PC-9 (cell line): Measurements from ENCODE around the gene ERC2.

Experiments used
- CTCF ChIP-seq: fragments of 200-600 bp; sonication (generic); conservative IDR thresholded peaks from 2 replicates; pipeline ENCODE4 v1.6.1; 2017; ENCODE audit warnings: mixed run types, antibody characterized with exemption, mild to moderate bottlenecking, moderate library complexity
- EZH2 ChIP-seq: fragments of 200-600 bp; sonication (generic); IDR thresholded peaks from 2 replicates; pipeline ENCODE4 v1.8.0; 2017; ENCODE audit warnings: antibody characterized with exemption, low read depth

DNA sequence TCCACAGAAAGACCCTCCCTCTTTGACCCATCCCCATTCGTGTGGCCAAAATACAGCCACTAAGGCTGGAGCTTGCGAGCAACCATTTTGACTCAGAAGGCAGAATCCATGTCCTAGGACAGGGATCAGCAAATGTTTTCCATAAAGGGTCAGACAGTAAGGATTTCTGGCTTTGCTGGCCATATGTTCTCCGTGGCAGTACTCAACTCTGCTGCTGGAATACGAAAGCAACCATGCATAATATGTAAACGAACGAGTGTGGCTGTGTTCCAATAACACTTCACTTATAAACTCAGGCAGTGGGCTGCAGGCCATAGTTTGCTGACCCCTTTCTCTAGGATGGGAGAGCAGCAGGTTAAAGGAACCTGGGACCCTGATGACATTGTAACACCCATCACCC is 903.5 kb downstream of the ERC2 start:
- TF ChIP-seq CTCF (no peak), EZH2 (no peak)
